HCT116 (cell line): Measurements from ENCODE around the gene CELF4. TPM values are rescaled to one million over a fixed set of nuclear protein-coding genes. Genes with fewer than 3 reads are reported as not detected.

Experiments used
- ATAC-seq: fragments of 200-7000 bp; cut with Tn5 transposase; 2 replicates; pipeline ENCODE4 v1.9.1; 2020; ENCODE audit warnings: mild to moderate bottlenecking, moderate library complexity
- BruUV-seq: library from RNA; stranded (reverse); fragments of 400-500 nt; replicated peaks from 2 replicates; lab custom pipeline; 2021; lab: Mats Ljungman, UMichigan
- CTCF ChIA-PET: fragments of 300-600 bp; sonication (Branson Sonifier 250); formaldehyde crosslinking; loops from one replicate; lab custom pipeline; 2021; ENCODE audit warnings: antibody characterized with exemption; lab: Charles Lee
- POLR2A ChIA-PET: fragments of 300-600, 350-600 bp; sonication (Branson Sonifier 250); formaldehyde crosslinking; loops from one replicate; lab custom pipeline; 2021; ENCODE audit warnings: antibody characterized with exemption; lab: Charles Lee
- RAD21 ChIA-PET, 2 experiments: fragments of 300-600 bp; sonication (Branson Sonifier 250); formaldehyde crosslinking; loops; one replicate each; lab custom pipeline; 2023; ENCODE audit warnings: low total read pairs in 2 of 2; ENCODE audit not compliant: uncharacterized antibody in 2 of 2, unreplicated experiment in 2 of 2, low non-redundant PET in 1 of 2; lab: Charles Lee
- DNase-seq: peaks from one replicate; pipeline ENCODE4 v3.0.0-alpha.2; 2010; ENCODE audit warnings: low read depth, low spot score
- H2AFZ ChIP-seq: fragments of 200-600 bp; shearing (Covaris generic), sonication (generic); 2 replicates; pipeline ENCODE4 v1.6.1; 2017; ENCODE audit warnings: low read depth, mixed run types, mixed read lengths, antibody characterized with exemption, low read length; ENCODE audit not compliant: poor library complexity, severe bottlenecking
- H3K27ac ChIP-seq: 2 replicates; pipeline ENCODE4 v1.5.1; 2012; ENCODE audit warnings: low read depth, low read length
- H3K27me3 ChIP-seq: fragments of 200-600 bp; sonication (generic); 2 replicates; pipeline ENCODE4 v1.6.1; 2016; ENCODE audit warnings: mixed run types, low read length, mixed read lengths; ENCODE audit not compliant: insufficient read depth
- H3K36me3 ChIP-seq, 2 experiments: fragments of 200-500 bp in 1 of 2; fragments of 200-600 bp in 1 of 2; sonication (Bioruptor generic) in 1 of 2; sonication (generic) in 1 of 2; 2 replicates each; pipeline versions ENCODE4 v1.5.1 to v1.6.1; 2014 to 2016; ENCODE audit warnings: low read length in 2 of 2, inconsistent platforms in 1 of 2, mixed read lengths in 1 of 2, mixed run types in 1 of 2; ENCODE audit not compliant: insufficient read depth in 2 of 2, control insufficient read depth in 1 of 2
- H3K4me1 ChIP-seq, 2 experiments: fragments of 200-600 bp in 1 of 2; sonication (generic) in 1 of 2; 2 replicates each; pipeline versions ENCODE4 v1.5.1 to v1.6.1; 2012 to 2017; ENCODE audit warnings: low read length in 2 of 2, inconsistent platforms in 1 of 2, mild to moderate bottlenecking in 1 of 2, mixed read lengths in 1 of 2, mixed run types in 1 of 2, moderate library complexity in 1 of 2; ENCODE audit not compliant: insufficient read depth in 2 of 2, control insufficient read depth in 1 of 2
- H3K4me2 ChIP-seq: fragments of 200-600 bp; sonication (generic); 2 replicates; pipeline ENCODE4 v1.6.1; 2017; ENCODE audit warnings: mixed run types, low read length, mixed read lengths
- H3K4me3 ChIP-seq, 2 experiments: fragments of 200-600 bp in 1 of 2; sonication (generic) in 1 of 2; replicated peaks in 1 of 2; 2 replicates each; pipeline ENCODE4 v1.5.1; 2011 to 2016; ENCODE audit warnings: low read length in 2 of 2, control low read depth in 1 of 2, low read depth in 1 of 2, mild to moderate bottlenecking in 1 of 2, mixed read lengths in 1 of 2, mixed run types in 1 of 2
- H3K79me2 ChIP-seq: fragments of 200-600 bp; sonication (generic); 2 replicates; pipeline ENCODE4 v1.6.1; 2017; ENCODE audit warnings: mild to moderate bottlenecking, mixed run types, low read length, moderate library complexity, mixed read lengths; ENCODE audit not compliant: insufficient read depth
- H3K9ac ChIP-seq: fragments of 200-600 bp; sonication (generic); 2 replicates; pipeline ENCODE4 v1.6.1; 2016; ENCODE audit warnings: low read length, mixed read lengths
- H3K9me2 ChIP-seq: fragments of 200-600 bp; sonication (generic), shearing (Covaris generic); 2 replicates; pipeline ENCODE4 v1.6.1; 2017; ENCODE audit warnings: mixed run types, mild to moderate bottlenecking, moderate library complexity; ENCODE audit not compliant: insufficient read depth
- H3K9me3 ChIP-seq, 2 experiments: fragments of 200-500 bp in 1 of 2; fragments of 200-600 bp in 1 of 2; sonication (Bioruptor generic) in 1 of 2; sonication (generic) in 1 of 2; 2 replicates each; pipeline ENCODE4 v1.6.1; 2014 to 2017; ENCODE audit warnings: low read length in 2 of 2, mixed read lengths in 2 of 2, inconsistent platforms in 1 of 2, low read depth in 1 of 2, mild to moderate bottlenecking in 1 of 2, mixed run types in 1 of 2, moderate library complexity in 1 of 2; ENCODE audit not compliant: control insufficient read depth in 1 of 2, insufficient read depth in 1 of 2
- H4K20me1 ChIP-seq: fragments of 200-600 bp; sonication (generic), shearing (Covaris generic); 2 replicates; pipeline ENCODE4 v1.6.1; 2017; ENCODE audit warnings: mixed run types, mild to moderate bottlenecking, moderate library complexity; ENCODE audit not compliant: insufficient read depth
- CEBPB ChIP-seq: IDR thresholded peaks from 2 replicates; pipeline ENCODE4 v1.6.1; 2012; ENCODE audit warnings: low read depth
- CTCF ChIP-seq, 3 experiments: fragments of 200-600 bp in 1 of 3; sonication (generic) in 1 of 3; IDR thresholded peaks in 2 of 3; conservative IDR thresholded peaks in 1 of 3; 2 replicates each; pipeline ENCODE4 v1.5.1; 2012 to 2017; ENCODE audit warnings: low read depth in 2 of 3, low read length in 2 of 3, antibody characterized with exemption in 1 of 3, borderline replicate concordance in 1 of 3, control low read depth in 1 of 3, mild to moderate bottlenecking in 1 of 3, mixed read lengths in 1 of 3, mixed run types in 1 of 3, moderate library complexity in 1 of 3; ENCODE audit not compliant: insufficient read depth in 1 of 3
- EGR1 ChIP-seq: IDR thresholded peaks from 2 replicates; pipeline ENCODE4 v1.6.1; 2012; ENCODE audit warnings: low read depth
- FOSL1 ChIP-seq: IDR thresholded peaks from 2 replicates; pipeline ENCODE4 v1.6.1; 2012; ENCODE audit warnings: low read depth
- JUND ChIP-seq: IDR thresholded peaks from 2 replicates; pipeline ENCODE4 v1.6.1; 2012
- POLR2A ChIP-seq: IDR thresholded peaks from 2 replicates; pipeline ENCODE4 v1.7.0; 2011; ENCODE audit warnings: borderline replicate concordance; ENCODE audit not compliant: insufficient read depth, insufficient read length; ENCODE audit errors: extremely low read depth
- POLR2AphosphoS5 ChIP-seq: IDR thresholded peaks from 2 replicates; pipeline ENCODE4 v1.6.1; 2011; ENCODE audit warnings: mild to moderate bottlenecking, low read depth, low read length, moderate library complexity
- RAD21 ChIP-seq: IDR thresholded peaks from 2 replicates; pipeline ENCODE4 v1.6.1; 2012; ENCODE audit warnings: low read depth, mild to moderate bottlenecking
- SIN3A ChIP-seq: IDR thresholded peaks from 2 replicates; pipeline ENCODE4 v1.6.1; 2012; ENCODE audit warnings: low read depth
- SP1 ChIP-seq: IDR thresholded peaks from 2 replicates; pipeline ENCODE4 v1.6.1; 2012; ENCODE audit warnings: low read depth
- TCF7L2 ChIP-seq: IDR thresholded peaks from 2 replicates; pipeline ENCODE4 v1.7.0; 2011; ENCODE audit warnings: borderline replicate concordance, inconsistent platforms; ENCODE audit not compliant: insufficient read depth, insufficient read length; ENCODE audit errors: extremely low read depth
- ZBTB33 ChIP-seq: IDR thresholded peaks from 2 replicates; pipeline ENCODE4 v1.6.1; 2011; ENCODE audit warnings: mild to moderate bottlenecking, low read length, moderate library complexity; ENCODE audit not compliant: insufficient replicate concordance; ENCODE audit errors: extremely low read depth
- intact Hi-C: fragments of 100-400 bp; cut with micrococcal nuclease; formaldehyde crosslinking; loops from 2 replicates; pipeline ENCODE4 v1.10.0; 2022
- total RNA-seq: library from RNA; stranded (reverse); gene quantifications from one replicate; pipeline ENCODE4 v1.2.1, GENCODE V29; 2021; ENCODE audit not compliant: unreplicated experiment
- TF ChIP-seq, protein P1 (sequence below): IDR thresholded peaks from 2 replicates; pipeline ENCODE4 v1.6.1; 2012; ENCODE audit warnings: low read depth
- TF ChIP-seq, protein P2 (sequence below): IDR thresholded peaks from 2 replicates; pipeline ENCODE4 v1.6.1; 2012

CELF4 gene
- total RNA-seq, 1 experiment from 2014 or later, result not detected

DNA sequence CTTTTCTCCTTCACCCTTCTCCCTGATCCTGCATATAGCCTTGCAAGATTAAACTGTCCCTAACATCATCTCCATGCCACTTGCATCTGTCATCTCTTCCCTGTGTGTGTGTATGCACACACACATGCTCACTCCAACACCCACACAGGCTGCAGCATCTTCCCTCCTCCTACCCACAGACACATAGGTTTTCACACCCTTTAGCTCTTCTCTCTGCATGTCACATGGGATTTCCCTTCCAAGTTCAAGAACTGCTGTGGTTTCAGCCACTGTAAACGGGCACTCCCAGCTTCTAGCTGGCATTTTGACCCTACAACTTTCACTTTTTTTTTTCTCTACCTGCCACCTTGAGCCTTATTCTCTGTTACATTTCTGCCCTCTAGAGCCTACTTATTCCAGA, 6.4 kb downstream of the CELF4 start:
- ATAC-seq, result no peak
- H3K4me1 ChIP-seq, result no peaks in the 10 kb centered on the region

GRCh38 chr18:37554399-37554787, 11.2 kb downstream of the CELF4 start:
- Histone ChIP-seq H3K9me3 (no peaks in the 10 kb centered on the region), H4K20me1 (no peaks in the 10 kb centered on the region), H3K27ac (no peak overlapping the region), H3K4me3 (no peak overlapping the region), H3K9me2 (no peaks in the 10 kb centered on the region), H3K4me1 (no peaks in the 10 kb centered on the region), H3K79me2 (no peaks in the 10 kb centered on the region), H3K9ac (no peak overlapping the region), H3K4me2 (no peak overlapping the region), H3K36me3 (no peaks in the 10 kb centered on the region), H3K27me3 (peaks cover 61% of the 10 kb centered on the region), H2AFZ (no peak overlapping the region)
- intact Hi-C loops, result no loop called here
- CTCF ChIA-PET, result no interaction called here
- DNase-seq, result no peak
- no TSS peak for BruUV-seq
- RAD21 ChIA-PET, result no interaction called here
- ATAC-seq, result no peak
- POLR2A ChIA-PET, result no interaction called here
- TF ChIP-seq CEBPB (no peak), POLR2A (no peak), ZBTB33 (no peak), JUND (no peak), POLR2AphosphoS5 (no peak), FOSL1 (no peak), SP1 (no peak), TCF7L2 (no peak), EGR1 (no peak), RAD21 (no peak), CTCF (IDR thresholded peaks at IDR 0.05 in 2 of 3, conservative IDR thresholded peaks at IDR 0.05 in 1 of 3; ENCODE audit: borderline replicate concordance in 1 of 3, insufficient read depth in 1 of 3, low read depth in 2 of 3, low read length in 2 of 3) (no peak), SIN3A (no peak)
- TF ChIP-seq, protein P1, sequence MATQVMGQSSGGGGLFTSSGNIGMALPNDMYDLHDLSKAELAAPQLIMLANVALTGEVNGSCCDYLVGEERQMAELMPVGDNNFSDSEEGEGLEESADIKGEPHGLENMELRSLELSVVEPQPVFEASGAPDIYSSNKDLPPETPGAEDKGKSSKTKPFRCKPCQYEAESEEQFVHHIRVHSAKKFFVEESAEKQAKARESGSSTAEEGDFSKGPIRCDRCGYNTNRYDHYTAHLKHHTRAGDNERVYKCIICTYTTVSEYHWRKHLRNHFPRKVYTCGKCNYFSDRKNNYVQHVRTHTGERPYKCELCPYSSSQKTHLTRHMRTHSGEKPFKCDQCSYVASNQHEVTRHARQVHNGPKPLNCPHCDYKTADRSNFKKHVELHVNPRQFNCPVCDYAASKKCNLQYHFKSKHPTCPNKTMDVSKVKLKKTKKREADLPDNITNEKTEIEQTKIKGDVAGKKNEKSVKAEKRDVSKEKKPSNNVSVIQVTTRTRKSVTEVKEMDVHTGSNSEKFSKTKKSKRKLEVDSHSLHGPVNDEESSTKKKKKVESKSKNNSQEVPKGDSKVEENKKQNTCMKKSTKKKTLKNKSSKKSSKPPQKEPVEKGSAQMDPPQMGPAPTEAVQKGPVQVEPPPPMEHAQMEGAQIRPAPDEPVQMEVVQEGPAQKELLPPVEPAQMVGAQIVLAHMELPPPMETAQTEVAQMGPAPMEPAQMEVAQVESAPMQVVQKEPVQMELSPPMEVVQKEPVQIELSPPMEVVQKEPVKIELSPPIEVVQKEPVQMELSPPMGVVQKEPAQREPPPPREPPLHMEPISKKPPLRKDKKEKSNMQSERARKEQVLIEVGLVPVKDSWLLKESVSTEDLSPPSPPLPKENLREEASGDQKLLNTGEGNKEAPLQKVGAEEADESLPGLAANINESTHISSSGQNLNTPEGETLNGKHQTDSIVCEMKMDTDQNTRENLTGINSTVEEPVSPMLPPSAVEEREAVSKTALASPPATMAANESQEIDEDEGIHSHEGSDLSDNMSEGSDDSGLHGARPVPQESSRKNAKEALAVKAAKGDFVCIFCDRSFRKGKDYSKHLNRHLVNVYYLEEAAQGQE, result no peak
- TF ChIP-seq, protein P2, sequence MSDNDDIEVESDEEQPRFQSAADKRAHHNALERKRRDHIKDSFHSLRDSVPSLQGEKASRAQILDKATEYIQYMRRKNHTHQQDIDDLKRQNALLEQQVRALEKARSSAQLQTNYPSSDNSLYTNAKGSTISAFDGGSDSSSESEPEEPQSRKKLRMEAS, result no peak

More for the DNA sequence above, 6.4 kb downstream of the CELF4 start:
- Histone ChIP-seq H3K27me3 (peaks cover 83% of the 10 kb centered on the region), H3K36me3 (no peaks in the 10 kb centered on the region), H3K79me2 (no peaks in the 10 kb centered on the region), H3K9me2 (no peaks in the 10 kb centered on the region), H3K4me3 (no peak overlapping the region), H3K4me2 (no peak overlapping the region), H3K27ac (no peak overlapping the region), H4K20me1 (no peaks in the 10 kb centered on the region), H3K9ac (no peak overlapping the region), H2AFZ (no peak overlapping the region), H3K9me3 (no peaks in the 10 kb centered on the region)
- intact Hi-C loops, result no loop called here
- no peak for DNase-seq
- RAD21 ChIA-PET, result no interaction called here
- CTCF ChIA-PET, result no interaction called here
- no TSS peak for BruUV-seq
- POLR2A ChIA-PET, result no interaction called here
- no peak for TF ChIP-seq SIN3A
